ENCODE data around the gene KIF17.

Gene KIF17

GRCh38 chr1:20732071-20732587 lies 14.3 kb upstream of the KIF17 start:
- TF ChIP-seq, protein P1, sequence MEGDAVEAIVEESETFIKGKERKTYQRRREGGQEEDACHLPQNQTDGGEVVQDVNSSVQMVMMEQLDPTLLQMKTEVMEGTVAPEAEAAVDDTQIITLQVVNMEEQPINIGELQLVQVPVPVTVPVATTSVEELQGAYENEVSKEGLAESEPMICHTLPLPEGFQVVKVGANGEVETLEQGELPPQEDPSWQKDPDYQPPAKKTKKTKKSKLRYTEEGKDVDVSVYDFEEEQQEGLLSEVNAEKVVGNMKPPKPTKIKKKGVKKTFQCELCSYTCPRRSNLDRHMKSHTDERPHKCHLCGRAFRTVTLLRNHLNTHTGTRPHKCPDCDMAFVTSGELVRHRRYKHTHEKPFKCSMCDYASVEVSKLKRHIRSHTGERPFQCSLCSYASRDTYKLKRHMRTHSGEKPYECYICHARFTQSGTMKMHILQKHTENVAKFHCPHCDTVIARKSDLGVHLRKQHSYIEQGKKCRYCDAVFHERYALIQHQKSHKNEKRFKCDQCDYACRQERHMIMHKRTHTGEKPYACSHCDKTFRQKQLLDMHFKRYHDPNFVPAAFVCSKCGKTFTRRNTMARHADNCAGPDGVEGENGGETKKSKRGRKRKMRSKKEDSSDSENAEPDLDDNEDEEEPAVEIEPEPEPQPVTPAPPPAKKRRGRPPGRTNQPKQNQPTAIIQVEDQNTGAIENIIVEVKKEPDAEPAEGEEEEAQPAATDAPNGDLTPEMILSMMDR (IDR thresholded peaks at IDR 0.05; ENCODE audit: low read depth, low read length, missing control alignments): no peak
- peak overlapping the region; percentile 59 for H3K4me3 ChIP-seq (replicated peaks; ENCODE audit: low read depth, low read length)
- DNase-seq (ENCODE audit: extremely low read depth, low read depth): no peak

DNA sequence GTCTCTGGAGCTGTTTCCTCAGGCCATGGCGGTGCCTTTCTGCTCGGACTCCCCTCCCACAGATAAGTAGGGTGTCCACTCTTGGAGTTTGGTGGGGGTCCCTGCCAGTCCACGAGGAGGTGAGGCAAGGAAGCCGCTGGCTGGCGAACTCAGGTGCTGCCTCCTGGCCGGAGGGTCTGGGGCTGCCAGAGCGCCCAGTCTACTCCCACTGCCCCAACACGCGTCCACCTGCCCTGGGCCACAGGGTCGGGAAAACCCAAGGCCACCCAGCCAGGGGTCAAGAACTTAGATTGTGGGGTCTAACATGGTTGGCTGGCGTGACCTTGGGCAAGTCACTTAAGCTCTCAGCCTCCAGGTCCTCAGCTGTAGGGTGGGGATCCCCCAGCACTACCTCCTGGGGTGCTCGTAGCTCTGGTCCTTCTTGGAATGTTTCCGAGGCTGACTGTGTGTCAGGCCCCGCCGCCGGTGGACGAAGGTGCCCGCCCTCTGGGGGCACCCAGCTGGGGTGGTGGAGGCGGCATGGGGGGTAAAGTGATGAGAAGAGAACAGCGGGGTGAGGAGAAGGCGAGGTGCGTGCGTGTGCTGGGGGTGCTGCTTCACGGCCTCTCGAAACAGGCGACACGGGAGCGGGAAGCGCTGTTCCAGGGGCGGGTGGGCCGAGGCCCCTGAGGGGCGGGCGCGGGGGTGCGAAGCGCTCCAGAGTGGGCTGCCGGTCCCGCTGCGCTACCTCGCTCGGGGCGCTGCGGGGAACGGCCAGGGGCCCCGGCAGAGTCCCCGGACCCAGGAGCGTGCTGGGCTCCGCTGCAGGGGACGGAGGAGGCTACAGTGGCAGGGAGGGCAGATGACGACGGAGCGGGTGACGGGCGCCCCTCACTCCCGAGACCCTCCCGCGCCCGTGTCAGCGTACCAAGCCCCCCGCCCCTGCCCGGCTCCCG lies 13.5 kb upstream of the KIF17 start:
- TF ChIP-seq, protein P1 (IDR thresholded peaks at IDR 0.05; ENCODE audit: low read depth, low read length, missing control alignments): no peak
- DNase-seq (ENCODE audit: extremely low read depth, low read depth): no peak
- H3K4me3 ChIP-seq (replicated peaks; ENCODE audit: low read depth, low read length): peak overlapping the region; percentile 59

DNA sequence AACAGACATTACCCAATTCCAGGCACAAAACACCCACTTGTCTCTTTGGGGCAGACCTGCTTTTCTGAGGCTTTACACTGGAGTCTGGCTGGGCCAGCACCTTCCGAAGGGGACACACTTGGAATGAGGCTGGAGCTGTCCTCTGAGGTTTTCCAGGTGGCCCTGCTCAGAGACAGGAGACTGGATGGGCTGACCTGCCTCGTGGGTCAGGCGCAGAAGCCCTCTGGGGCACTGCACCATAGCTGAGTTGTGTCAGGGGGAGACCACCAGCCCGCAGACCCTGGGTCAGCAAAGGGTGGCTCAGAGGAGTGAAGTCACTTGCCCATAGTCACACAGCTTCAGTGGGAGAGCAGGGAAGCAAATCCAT lies 12.9 kb upstream of the KIF17 start:
- TF ChIP-seq, protein P1 (IDR thresholded peaks at IDR 0.05; ENCODE audit: low read depth, low read length, missing control alignments): no peak

GRCh38 chr1:20729990-20730689 lies 12.3 kb upstream of the KIF17 start:
- H3K4me3 ChIP-seq (replicated peaks; ENCODE audit: low read depth, low read length): peak overlapping the region; percentile 59
- DNase-seq (ENCODE audit: extremely low read depth, low read depth): no peak
- TF ChIP-seq, protein P1 (IDR thresholded peaks at IDR 0.05; ENCODE audit: low read depth, low read length, missing control alignments): no peak

More for the DNA sequence above, 12.9 kb upstream of the KIF17 start:
- no peak for DNase-seq (ENCODE audit: extremely low read depth, low read depth)
- peak overlapping the region; percentile 59 for H3K4me3 ChIP-seq (replicated peaks; ENCODE audit: low read depth, low read length)

DNA sequence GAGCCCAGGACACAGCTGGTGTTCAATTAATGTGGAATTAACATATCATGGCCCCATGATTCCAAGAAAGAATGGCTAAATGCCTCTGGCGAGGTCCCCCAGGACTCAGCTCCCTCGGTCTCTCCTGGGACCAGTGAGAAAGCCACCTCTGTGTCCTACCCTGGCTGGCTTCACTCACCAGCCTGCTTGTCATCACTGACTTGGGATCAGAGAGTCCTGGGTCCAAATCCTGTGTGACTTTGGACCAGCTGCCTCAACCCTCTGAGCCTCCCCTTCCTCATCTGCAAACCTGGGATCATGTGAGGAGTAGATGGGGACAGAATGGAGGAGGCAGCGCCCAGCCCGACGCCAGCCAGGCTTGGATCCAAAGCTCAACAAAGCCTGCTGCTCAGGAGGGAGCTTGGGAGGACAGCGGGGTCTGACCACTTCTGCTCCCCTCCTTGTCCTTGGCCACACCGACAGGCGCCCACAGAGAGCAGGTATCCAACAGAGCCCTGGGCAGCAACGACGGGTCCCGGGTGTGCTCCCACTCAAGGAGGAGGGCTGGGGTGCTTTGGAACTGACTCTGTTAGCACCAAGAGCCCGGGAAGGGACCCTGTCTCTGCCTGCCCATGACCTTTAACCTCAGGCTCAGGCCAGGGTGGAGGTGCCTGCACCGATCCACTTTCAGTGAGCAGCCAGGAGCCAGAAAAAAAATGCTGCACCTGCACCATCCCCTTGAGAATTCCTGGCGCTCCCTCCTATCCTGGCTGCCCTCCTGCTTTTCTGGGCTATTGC lies 11.5 kb upstream of the KIF17 start:
- TF ChIP-seq, protein P1 (IDR thresholded peaks at IDR 0.05; ENCODE audit: low read depth, low read length, missing control alignments): no peak
- no peak for DNase-seq (ENCODE audit: extremely low read depth, low read depth)
- no peak overlapping the region; the same call in 1 of the 2 replicates for H3K4me3 ChIP-seq (replicated peaks; ENCODE audit: low read depth, low read length)

All from HFF-Myc (cell line).